ENCODE measurements around the gene DHTKD1. TPM values are rescaled to one million over a fixed set of nuclear protein-coding genes. Genes with fewer than 3 reads are reported as not detected.

The DHTKD1 gene
- total and polyA plus RNA-seq, 8 donors: 17.5 to 26.7 (median 18.8) TPM

- Histone ChIP-seq H3K36me3 (peaks cover 0 to 83% of the 10 kb centered on the region in 2 donors), H3K27ac (no peak overlapping the region), H3K27me3 (no peaks in the 10 kb centered on the region), H3K4me1 (no peaks in the 10 kb centered on the region), H3K4me3 (no peak overlapping the region), H3K9me3 (no peaks in the 10 kb centered on the region)
- ATAC-seq (no peak), DNase-seq (no peak)
- no peak for TF ChIP-seq CTCF (IDR thresholded peaks at IDR 0.05)
- intact Hi-C loops (cut with DNase I): no loop called here
Measured at GRCh38 chr10:12103802-12104201, 35.0 kb downstream of the DHTKD1 start.

GRCh38 chr10:12107781-12108180, 39.0 kb downstream of the DHTKD1 start:
- H3K4me1 ChIP-seq: no peaks in the 10 kb centered on the region
- TF ChIP-seq CTCF (IDR thresholded peaks at IDR 0.05): no peak
- H3K27ac ChIP-seq: no peak overlapping the region
- no peaks in the 10 kb centered on the region for H3K9me3 ChIP-seq
- H3K4me3 ChIP-seq: no peak overlapping the region
- intact Hi-C loops (cut with DNase I): no loop called here
- H3K36me3 ChIP-seq: peaks cover 0 to 92% of the 10 kb centered on the region in 2 donors
- DNase-seq (no peak), ATAC-seq (no peak)
- no peaks in the 10 kb centered on the region for H3K27me3 ChIP-seq

GRCh38 chr10:12109286-12109685, 40.5 kb downstream of the DHTKD1 start:
- intact Hi-C loops (cut with DNase I): no loop called here
- no peak for TF ChIP-seq CTCF (IDR thresholded peaks at IDR 0.05)
- Histone ChIP-seq H3K4me3 (no peak overlapping the region), H3K27ac (no peak overlapping the region), H3K36me3 (peaks cover 0 to 92% of the 10 kb centered on the region in 2 donors), H3K27me3 (no peaks in the 10 kb centered on the region), H3K4me1 (peaks cover 0 to 5% of the 10 kb centered on the region in 2 donors), H3K9me3 (no peaks in the 10 kb centered on the region)
- ATAC-seq (no peak), DNase-seq (no peak)

GRCh38 chr10:12111528-12111927, 42.8 kb downstream of the DHTKD1 start:
- TF ChIP-seq CTCF (IDR thresholded peaks at IDR 0.05): no peak
- no peaks in the 10 kb centered on the region for H3K27me3 ChIP-seq
- no peak overlapping the region for H3K27ac ChIP-seq
- H3K4me1 ChIP-seq: peaks cover 0 to 5% of the 10 kb centered on the region in 2 donors
- no peak overlapping the region for H3K4me3 ChIP-seq
- no peak for ATAC-seq
- no peak for DNase-seq
- H3K9me3 ChIP-seq: no peaks in the 10 kb centered on the region
- intact Hi-C loops (cut with DNase I): no loop called here
- H3K36me3 ChIP-seq: peaks cover 0 to 74% of the 10 kb centered on the region in 2 donors

GRCh38 chr10:12113627-12114026, 44.9 kb downstream of the DHTKD1 start:
- Histone ChIP-seq H3K36me3 (peaks cover 0 to 68% of the 10 kb centered on the region in 2 donors), H3K4me1 (peaks cover 0 to 5% of the 10 kb centered on the region in 2 donors), H3K27me3 (no peaks in the 10 kb centered on the region), H3K9me3 (no peaks in the 10 kb centered on the region), H3K4me3 (no peak overlapping the region), H3K27ac (no peak overlapping the region)
- no peak for TF ChIP-seq CTCF (IDR thresholded peaks at IDR 0.05)
- intact Hi-C loops (cut with DNase I): no loop called here
- ATAC-seq: no peak
- DNase-seq: no peak

Measured in left lung (tissue), 10 donors.